Lower leg skin (tissue), 3 donors: ENCODE data around the gene CERS4.

Experiments used
- CTCF ChIP-seq, 3 donors: fragments of 450-650 bp; IDR thresholded peaks; one replicate each; pipeline ENCODE4 v1.5.1; 2016; ENCODE audit warnings: antibody characterized with exemption in 3 of 3, mild to moderate bottlenecking in 3 of 3, moderate library complexity in 2 of 3
- POLR2A ChIP-seq, 2 donors: fragments of 450-650 bp; IDR thresholded peaks; one replicate each; pipeline ENCODE4 v1.6.1; 2016 to 2017; ENCODE audit warnings: antibody characterized with exemption in 2 of 2, mild to moderate bottlenecking in 1 of 2, moderate library complexity in 1 of 2

GRCh38 chr19:8302357-8302691, 93.2 kb downstream of the CERS4 start:
- no peak for TF ChIP-seq CTCF (IDR thresholded peaks at IDR 0.05)
- TF ChIP-seq POLR2A (IDR thresholded peaks at IDR 0.05) = no peak
